Measurements from ENCODE around the gene GRB2. TPM values are rescaled to one million over a fixed set of nuclear protein-coding genes. Genes with fewer than 3 reads are reported as not detected.

GRB2 gene
- total and polyA plus RNA-seq, 10 donors = 66.8 to 352 (median 209) TPM

DNA sequence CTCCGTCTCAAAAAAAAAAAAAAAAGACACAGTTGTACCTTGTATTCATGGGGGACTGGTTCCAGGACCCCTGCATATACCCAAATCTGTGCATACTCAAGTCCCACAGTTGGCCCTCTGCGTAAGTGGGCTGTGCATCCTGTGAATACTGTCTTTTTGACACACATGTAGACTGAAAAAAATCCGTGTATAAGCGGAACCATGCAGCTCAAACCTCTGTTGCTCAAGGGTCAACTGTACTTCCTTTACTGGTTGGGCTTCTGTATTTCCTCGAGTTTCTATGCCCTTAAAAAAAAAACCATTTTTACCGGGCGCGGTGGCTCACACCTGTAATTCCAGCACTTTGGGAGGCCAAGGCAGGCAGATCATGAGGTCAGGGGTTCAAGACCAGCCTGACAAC lies 52.3 kb downstream of the GRB2 start:
- H3K4me3 ChIP-seq = no peak overlapping the region
- H3K36me3 ChIP-seq = peaks cover 0 to 23% (median 3%) of the 10 kb centered on the region in 6 donors
- H3K27me3 ChIP-seq (replicated peaks in 1 of 7) = no peaks in the 10 kb centered on the region
- peaks cover 18 to 99% (median 70%) of the 10 kb centered on the region in 6 donors for H3K4me1 ChIP-seq
- TF ChIP-seq POLR2AphosphoS5 (IDR thresholded peaks at IDR 0.05) (no peak), POLR2A (IDR thresholded peaks at IDR 0.05) (no peak)
- TF ChIP-seq, protein P1, sequence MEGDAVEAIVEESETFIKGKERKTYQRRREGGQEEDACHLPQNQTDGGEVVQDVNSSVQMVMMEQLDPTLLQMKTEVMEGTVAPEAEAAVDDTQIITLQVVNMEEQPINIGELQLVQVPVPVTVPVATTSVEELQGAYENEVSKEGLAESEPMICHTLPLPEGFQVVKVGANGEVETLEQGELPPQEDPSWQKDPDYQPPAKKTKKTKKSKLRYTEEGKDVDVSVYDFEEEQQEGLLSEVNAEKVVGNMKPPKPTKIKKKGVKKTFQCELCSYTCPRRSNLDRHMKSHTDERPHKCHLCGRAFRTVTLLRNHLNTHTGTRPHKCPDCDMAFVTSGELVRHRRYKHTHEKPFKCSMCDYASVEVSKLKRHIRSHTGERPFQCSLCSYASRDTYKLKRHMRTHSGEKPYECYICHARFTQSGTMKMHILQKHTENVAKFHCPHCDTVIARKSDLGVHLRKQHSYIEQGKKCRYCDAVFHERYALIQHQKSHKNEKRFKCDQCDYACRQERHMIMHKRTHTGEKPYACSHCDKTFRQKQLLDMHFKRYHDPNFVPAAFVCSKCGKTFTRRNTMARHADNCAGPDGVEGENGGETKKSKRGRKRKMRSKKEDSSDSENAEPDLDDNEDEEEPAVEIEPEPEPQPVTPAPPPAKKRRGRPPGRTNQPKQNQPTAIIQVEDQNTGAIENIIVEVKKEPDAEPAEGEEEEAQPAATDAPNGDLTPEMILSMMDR (IDR thresholded peaks at IDR 0.05 in 8 of 11, conservative IDR thresholded peaks at IDR 0.05 in 3 of 11) = no peak
- 55 to 92% (median 86%) methylated on average over 7 to 8 of the region's 8 CpGs for WGBS, 5 donors
- intact Hi-C loops (cut with DNase I; ENCODE audit: low total_unique reads) = no loop called here
- no peak overlapping the region for H3K27ac ChIP-seq
- no peaks in the 10 kb centered on the region for H3K9me3 ChIP-seq
- no peak for DNase-seq

DNA sequence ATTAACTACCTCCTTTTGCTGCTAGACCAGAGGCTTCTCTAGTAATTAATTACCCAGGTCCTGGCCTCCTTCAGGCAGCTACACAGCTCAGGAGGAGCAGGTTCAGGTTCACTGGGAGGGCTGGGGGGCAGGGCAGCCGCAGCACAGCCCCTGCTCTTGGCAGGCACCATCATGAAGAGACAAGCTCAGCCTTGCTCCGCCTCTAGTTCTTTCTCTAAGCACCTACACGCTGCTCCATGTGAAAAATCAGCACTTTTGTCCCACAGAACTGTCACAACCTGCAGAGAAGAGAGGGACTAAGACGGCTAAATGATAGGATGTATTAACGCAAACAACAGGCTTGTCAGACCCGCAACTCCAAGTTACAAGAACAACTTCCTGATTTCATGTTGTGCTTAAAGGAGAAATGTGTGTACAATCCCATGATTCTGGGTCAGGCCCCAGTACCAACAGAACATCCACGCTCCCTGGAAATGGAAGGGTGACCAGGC lies 53.4 kb downstream of the GRB2 start:
- no peak for DNase-seq
- Histone ChIP-seq H3K27ac (peak overlapping the region in 4 of 8 donors; percentile 40 to 59 (median 47)), H3K9me3 (no peaks in the 10 kb centered on the region), H3K27me3 (replicated peaks in 1 of 7) (no peaks in the 10 kb centered on the region), H3K36me3 (peaks cover 0 to 19% (median 3%) of the 10 kb centered on the region in 6 donors), H3K4me3 (peak overlapping the region in 1 of 8 donors; percentile 12), H3K4me1 (peaks cover 20 to 99% (median 77%) of the 10 kb centered on the region in 6 donors)
- 48 to 58% (median 51%) methylated on average over 7 of the region's 7 CpGs for WGBS, 5 donors
- intact Hi-C loops (cut with DNase I; ENCODE audit: low total_unique reads) = no loop called here
- TF ChIP-seq POLR2AphosphoS5 (IDR thresholded peaks at IDR 0.05) (peak in 2 of 3 donors; percentile 10 to 29), POLR2A (IDR thresholded peaks at IDR 0.05) (no peak)
- TF ChIP-seq, protein P1 (IDR thresholded peaks at IDR 0.05 in 8 of 11, conservative IDR thresholded peaks at IDR 0.05 in 3 of 11) = no peak

DNA sequence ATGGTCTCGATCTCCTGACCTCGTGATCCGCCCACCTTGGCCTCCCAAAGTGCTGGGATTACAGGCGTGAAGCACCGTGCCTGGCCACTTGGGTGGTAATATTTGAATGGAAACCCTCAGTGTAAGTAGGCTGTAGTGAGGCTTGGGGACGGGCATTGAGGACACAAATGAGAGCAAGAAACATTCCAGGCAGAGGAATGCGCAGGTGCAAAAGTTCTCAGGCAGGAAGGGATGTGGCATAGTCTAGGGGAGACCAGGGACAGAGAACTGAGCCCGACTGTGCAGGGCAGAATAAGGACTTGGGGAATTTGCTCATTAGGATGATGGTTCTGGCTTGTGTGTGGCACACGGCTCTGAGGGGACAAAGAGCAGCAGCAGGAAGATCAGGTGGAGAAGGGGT lies 54.8 kb downstream of the GRB2 start:
- no peak overlapping the region for H3K4me3 ChIP-seq
- intact Hi-C loops (cut with DNase I; ENCODE audit: low total_unique reads) = no loop called here
- peak overlapping the region in 2 of 8 donors; percentile 21 to 27 for H3K27ac ChIP-seq
- H3K4me1 ChIP-seq = peaks cover 25 to 99% (median 75%) of the 10 kb centered on the region in 6 donors
- no peak for TF ChIP-seq POLR2AphosphoS5 (IDR thresholded peaks at IDR 0.05)
- TF ChIP-seq POLR2A (IDR thresholded peaks at IDR 0.05) = no peak
- TF ChIP-seq, protein P1 (IDR thresholded peaks at IDR 0.05 in 8 of 11, conservative IDR thresholded peaks at IDR 0.05 in 3 of 11) = no peak
- 88 to 92% (median 91%) methylated on average over 9 of the region's 9 CpGs for WGBS, 5 donors
- H3K27me3 ChIP-seq (replicated peaks in 1 of 7) = no peaks in the 10 kb centered on the region
- no peaks in the 10 kb centered on the region for H3K9me3 ChIP-seq
- peaks cover 0 to 13% (median 0%) of the 10 kb centered on the region in 6 donors for H3K36me3 ChIP-seq
- no peak for DNase-seq

DNA sequence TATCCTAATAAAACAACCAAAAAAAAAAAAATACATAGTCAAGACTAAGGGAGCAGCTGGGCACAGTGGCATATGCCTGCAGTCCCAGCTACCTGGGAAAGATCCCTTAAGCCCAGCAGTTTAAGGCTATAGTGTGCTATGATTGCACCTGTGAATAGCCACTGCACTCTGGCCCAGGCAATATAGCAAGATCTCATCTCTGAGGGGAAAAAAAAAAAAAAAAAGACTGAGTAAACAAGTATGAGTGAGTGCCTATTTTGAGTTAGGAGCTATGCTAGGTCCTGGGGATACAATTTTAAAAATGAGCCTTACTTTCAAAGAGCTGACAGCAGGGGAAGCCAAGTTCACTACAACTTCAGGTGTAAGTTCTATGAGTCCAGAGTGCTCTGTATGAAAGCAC lies 55.4 kb downstream of the GRB2 start:
- no peak for DNase-seq
- H3K4me1 ChIP-seq = peaks cover 25 to 99% (median 79%) of the 10 kb centered on the region in 6 donors
- no peaks in the 10 kb centered on the region for H3K9me3 ChIP-seq
- TF ChIP-seq POLR2A (IDR thresholded peaks at IDR 0.05) = no peak
- H3K4me3 ChIP-seq = no peak overlapping the region
- H3K27me3 ChIP-seq (replicated peaks in 1 of 7) = no peaks in the 10 kb centered on the region
- no peak overlapping the region for H3K27ac ChIP-seq
- H3K36me3 ChIP-seq = peaks cover 0 to 11% (median 0%) of the 10 kb centered on the region in 6 donors
- intact Hi-C loops (cut with DNase I; ENCODE audit: low total_unique reads) = no loop called here

Measured in spleen (tissue), 11 donors.